ENCODE measurements around the gene SLC30A4.

GRCh38 chr15:45510758-45511280, 11.7 kb downstream of the SLC30A4 start:
- TF ChIP-seq, protein P1, sequence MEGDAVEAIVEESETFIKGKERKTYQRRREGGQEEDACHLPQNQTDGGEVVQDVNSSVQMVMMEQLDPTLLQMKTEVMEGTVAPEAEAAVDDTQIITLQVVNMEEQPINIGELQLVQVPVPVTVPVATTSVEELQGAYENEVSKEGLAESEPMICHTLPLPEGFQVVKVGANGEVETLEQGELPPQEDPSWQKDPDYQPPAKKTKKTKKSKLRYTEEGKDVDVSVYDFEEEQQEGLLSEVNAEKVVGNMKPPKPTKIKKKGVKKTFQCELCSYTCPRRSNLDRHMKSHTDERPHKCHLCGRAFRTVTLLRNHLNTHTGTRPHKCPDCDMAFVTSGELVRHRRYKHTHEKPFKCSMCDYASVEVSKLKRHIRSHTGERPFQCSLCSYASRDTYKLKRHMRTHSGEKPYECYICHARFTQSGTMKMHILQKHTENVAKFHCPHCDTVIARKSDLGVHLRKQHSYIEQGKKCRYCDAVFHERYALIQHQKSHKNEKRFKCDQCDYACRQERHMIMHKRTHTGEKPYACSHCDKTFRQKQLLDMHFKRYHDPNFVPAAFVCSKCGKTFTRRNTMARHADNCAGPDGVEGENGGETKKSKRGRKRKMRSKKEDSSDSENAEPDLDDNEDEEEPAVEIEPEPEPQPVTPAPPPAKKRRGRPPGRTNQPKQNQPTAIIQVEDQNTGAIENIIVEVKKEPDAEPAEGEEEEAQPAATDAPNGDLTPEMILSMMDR (IDR thresholded peaks at IDR 0.05), result no peak
- no peak for TF ChIP-seq POLR2A (IDR thresholded peaks at IDR 0.05)
- peak; percentile 74 for TF ChIP-seq POLR2AphosphoS5 (IDR thresholded peaks at IDR 0.05)

All from prostate gland (tissue), 2 donors.